MM.1S (cell line): ENCODE data around the gene OSBP2.

Experiments used
- DNase-seq: peaks from one replicate; pipeline ENCODE4 v3.0.0-alpha.2; 2015
- H2AFZ ChIP-seq: fragments of 300-600 bp; sonication (generic); 2 replicates; pipeline ENCODE4 v1.6.0; 2016; ENCODE audit warnings: antibody characterized with exemption, low read length
- H3F3A ChIP-seq: fragments of 300-600 bp; sonication (generic); 2 replicates; pipeline ENCODE4 v1.6.1; 2016; ENCODE audit warnings: mild to moderate bottlenecking, antibody characterized with exemption, low read length, moderate library complexity, mixed read lengths; ENCODE audit not compliant: insufficient read depth
- H3K27ac ChIP-seq: fragments of 300-600 bp; sonication (generic); 2 replicates; pipeline ENCODE4 v1.5.1; 2016; ENCODE audit warnings: mild to moderate bottlenecking, low read length
- H3K27me3 ChIP-seq: fragments of 300-600 bp; sonication (generic); replicated peaks from 2 replicates; pipeline ENCODE4 v1.6.0; 2016; ENCODE audit warnings: low read length; ENCODE audit not compliant: insufficient read depth
- H3K36me3 ChIP-seq: fragments of 300-600 bp; sonication (generic); replicated peaks from 2 replicates; pipeline ENCODE4 v1.6.1; 2016; ENCODE audit warnings: mild to moderate bottlenecking, low read length, mixed read lengths; ENCODE audit not compliant: insufficient read depth
- H3K4me1 ChIP-seq: fragments of 300-600 bp; sonication (generic); 2 replicates; pipeline ENCODE4 v1.6.1; 2016; ENCODE audit warnings: low read length, mixed read lengths
- H3K4me2 ChIP-seq: fragments of 300-600 bp; sonication (generic); 2 replicates; pipeline ENCODE4 v1.6.0; 2016; ENCODE audit warnings: low read depth, low read length
- H3K4me3 ChIP-seq: fragments of 300-600 bp; sonication (generic); 2 replicates; pipeline ENCODE4 v1.5.1; 2016; ENCODE audit warnings: low read length, mixed read lengths
- H3K79me2 ChIP-seq: fragments of 300-600 bp; sonication (generic); 2 replicates; pipeline ENCODE4 v1.6.1; 2016; ENCODE audit warnings: mixed run types, low read length, mixed read lengths
- H3K9ac ChIP-seq: fragments of 300-600 bp; sonication (generic); 2 replicates; pipeline ENCODE4 v1.6.1; 2016; ENCODE audit warnings: low read length, mixed read lengths
- H3K9me2 ChIP-seq: fragments of 300-600 bp; sonication (generic); replicated peaks from 2 replicates; pipeline ENCODE4 v1.6.1; 2016; ENCODE audit warnings: mild to moderate bottlenecking, low read length, mixed read lengths; ENCODE audit not compliant: insufficient read depth
- H3K9me3 ChIP-seq: fragments of 300-600 bp; sonication (generic); replicated peaks from 2 replicates; pipeline ENCODE4 v1.6.1; 2016; ENCODE audit warnings: mild to moderate bottlenecking, low read length, mixed read lengths; ENCODE audit not compliant: insufficient read depth
- H4K20me1 ChIP-seq: fragments of 300-600 bp; sonication (generic); 2 replicates; pipeline ENCODE4 v1.6.1; 2016; ENCODE audit warnings: mild to moderate bottlenecking, low read length, moderate library complexity, mixed read lengths; ENCODE audit not compliant: insufficient read depth
- CTCF ChIP-seq: fragments of 300-600 bp; sonication (generic); IDR thresholded peaks from 2 replicates; pipeline ENCODE4 v1.5.1; 2016; ENCODE audit warnings: antibody characterized with exemption, low read length, mixed read lengths
- EZH2 ChIP-seq: fragments of 300-600 bp; sonication (generic); optimal IDR thresholded peaks from 2 replicates; pipeline ENCODE3; 2017; ENCODE audit warnings: low read depth, mild to moderate bottlenecking, antibody characterized with exemption, low read length, mixed read lengths
- EZH2phosphoT487 ChIP-seq: fragments of 300-600 bp; sonication (generic); IDR thresholded peaks from 2 replicates; pipeline ENCODE4 v1.6.1; 2018; ENCODE audit warnings: antibody characterized with exemption, low read length

Gene OSBP2

GRCh38 chr22:30720263-30720837 lies 25.7 kb downstream of the OSBP2 start:
- DNase-seq, result no peak
- H3K9ac ChIP-seq, result no peak overlapping the region
- no peak overlapping the region for H3K4me2 ChIP-seq
- no peaks in the 10 kb centered on the region for H3K9me2 ChIP-seq
- H3K36me3 ChIP-seq, result no peaks in the 10 kb centered on the region
- no peaks in the 10 kb centered on the region for H4K20me1 ChIP-seq
- no peak overlapping the region for H2AFZ ChIP-seq
- no peak overlapping the region for H3K27ac ChIP-seq
- H3K4me3 ChIP-seq, result no peak overlapping the region
- no peaks in the 10 kb centered on the region for H3K27me3 ChIP-seq
- no peaks in the 10 kb centered on the region for H3K79me2 ChIP-seq
- H3K9me3 ChIP-seq, result no peaks in the 10 kb centered on the region
- TF ChIP-seq EZH2 (no peak), CTCF (no peak), EZH2phosphoT487 (no peak)
- H3K4me1 ChIP-seq, result no peaks in the 10 kb centered on the region
- no peaks in the 10 kb centered on the region for H3F3A ChIP-seq

GRCh38 chr22:30721741-30722140 lies 27.1 kb downstream of the OSBP2 start:
- Histone ChIP-seq H3K9me3 (no peaks in the 10 kb centered on the region), H3K36me3 (no peaks in the 10 kb centered on the region), H3K4me2 (no peak overlapping the region), H3K27ac (no peak overlapping the region), H3K79me2 (no peaks in the 10 kb centered on the region), H2AFZ (no peak overlapping the region), H3K4me3 (no peak overlapping the region), H4K20me1 (no peaks in the 10 kb centered on the region), H3F3A (no peaks in the 10 kb centered on the region), H3K4me1 (no peaks in the 10 kb centered on the region), H3K9me2 (no peaks in the 10 kb centered on the region), H3K9ac (no peak overlapping the region), H3K27me3 (no peaks in the 10 kb centered on the region)
- DNase-seq, result no peak
- TF ChIP-seq CTCF (no peak), EZH2 (no peak), EZH2phosphoT487 (no peak)

GRCh38 chr22:30728826-30729225 lies 34.2 kb downstream of the OSBP2 start:
- H4K20me1 ChIP-seq, result no peaks in the 10 kb centered on the region

More at GRCh38 chr22:30728826-30729225, 34.2 kb downstream of the OSBP2 start:
- no peak overlapping the region for H2AFZ ChIP-seq
- H3K27me3 ChIP-seq, result no peaks in the 10 kb centered on the region
- no peaks in the 10 kb centered on the region for H3K9me2 ChIP-seq
- H3K36me3 ChIP-seq, result no peaks in the 10 kb centered on the region
- no peak overlapping the region for H3K4me3 ChIP-seq
- no peaks in the 10 kb centered on the region for H3K4me1 ChIP-seq
- no peak for DNase-seq
- no peak overlapping the region for H3K4me2 ChIP-seq
- no peaks in the 10 kb centered on the region for H3F3A ChIP-seq
- TF ChIP-seq EZH2, result no peak
- no peak for TF ChIP-seq EZH2phosphoT487
- TF ChIP-seq CTCF, result no peak
- H3K27ac ChIP-seq, result no peak overlapping the region
- no peaks in the 10 kb centered on the region for H3K9me3 ChIP-seq
- H3K9ac ChIP-seq, result no peak overlapping the region
- no peaks in the 10 kb centered on the region for H3K79me2 ChIP-seq
